Sigmoid colon (tissue), 4 donors: ENCODE measurements around the gene TLE6.

Experiments
- CTCF ChIP-seq, 4 experiments: fragments of 450-650 bp in 3 of 4; fragments of 200-600 bp in 1 of 4; IDR thresholded peaks; one replicate each; pipeline ENCODE4 v1.5.1; 2016 to 2019; ENCODE audit warnings: antibody characterized with exemption in 4 of 4, mild to moderate bottlenecking in 3 of 4, moderate library complexity in 2 of 4
- POLR2A ChIP-seq, 2 donors: fragments of 450-650 bp; IDR thresholded peaks; one replicate each; pipeline ENCODE4 v1.6.1; 2016; ENCODE audit warnings: antibody characterized with exemption in 2 of 2, mild to moderate bottlenecking in 2 of 2, moderate library complexity in 2 of 2
- POLR2AphosphoS5 ChIP-seq, 4 donors: sonication (generic); formaldehyde crosslinking; IDR thresholded peaks; one replicate each; pipeline ENCODE4 v1.6.1; 2017; ENCODE audit warnings: antibody characterized with exemption in 4 of 4

GRCh38 chr19:3039125-3039524, 61.8 kb downstream of the TLE6 start:
- TF ChIP-seq CTCF (IDR thresholded peaks at IDR 0.05) (no peak), POLR2AphosphoS5 (IDR thresholded peaks at IDR 0.05) (no peak), POLR2A (IDR thresholded peaks at IDR 0.05) (no peak)
